ENCODE measurements around the gene COX7A1. TPM values are rescaled to one million over a fixed set of nuclear protein-coding genes. Genes with fewer than 3 reads are reported as not detected.

COX7A1 gene
- total RNA-seq, 4 donors from 2014 or later: 18.4 to 73.9 (median 35.5) TPM

- peaks cover 3 to 97% (median 4%) of the 10 kb centered on the region in 3 donors for H3K36me3 ChIP-seq
- WGBS, 2 donors: 85 to 89% methylated on average over 18 of the region's 18 CpGs
- H3K9me3 ChIP-seq: no peaks in the 10 kb centered on the region
- H3K27ac ChIP-seq: no peak overlapping the region
- TF ChIP-seq EP300 (IDR thresholded peaks at IDR 0.05) (no peak), POLR2A (IDR thresholded peaks at IDR 0.05) (no peak)
- TF ChIP-seq, protein P1, sequence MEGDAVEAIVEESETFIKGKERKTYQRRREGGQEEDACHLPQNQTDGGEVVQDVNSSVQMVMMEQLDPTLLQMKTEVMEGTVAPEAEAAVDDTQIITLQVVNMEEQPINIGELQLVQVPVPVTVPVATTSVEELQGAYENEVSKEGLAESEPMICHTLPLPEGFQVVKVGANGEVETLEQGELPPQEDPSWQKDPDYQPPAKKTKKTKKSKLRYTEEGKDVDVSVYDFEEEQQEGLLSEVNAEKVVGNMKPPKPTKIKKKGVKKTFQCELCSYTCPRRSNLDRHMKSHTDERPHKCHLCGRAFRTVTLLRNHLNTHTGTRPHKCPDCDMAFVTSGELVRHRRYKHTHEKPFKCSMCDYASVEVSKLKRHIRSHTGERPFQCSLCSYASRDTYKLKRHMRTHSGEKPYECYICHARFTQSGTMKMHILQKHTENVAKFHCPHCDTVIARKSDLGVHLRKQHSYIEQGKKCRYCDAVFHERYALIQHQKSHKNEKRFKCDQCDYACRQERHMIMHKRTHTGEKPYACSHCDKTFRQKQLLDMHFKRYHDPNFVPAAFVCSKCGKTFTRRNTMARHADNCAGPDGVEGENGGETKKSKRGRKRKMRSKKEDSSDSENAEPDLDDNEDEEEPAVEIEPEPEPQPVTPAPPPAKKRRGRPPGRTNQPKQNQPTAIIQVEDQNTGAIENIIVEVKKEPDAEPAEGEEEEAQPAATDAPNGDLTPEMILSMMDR (IDR thresholded peaks at IDR 0.05): no peak
- H3K4me3 ChIP-seq: no peak overlapping the region
- no peaks in the 10 kb centered on the region for H3K27me3 ChIP-seq
- DNase-seq (ENCODE audit: low spot score in 2 of 2): no peak
- peaks cover 0 to 36% (median 10%) of the 10 kb centered on the region in 4 donors for H3K4me1 ChIP-seq
Measured at GRCh38 chr19:36120984-36121358, 31.3 kb downstream of the COX7A1 start.

GRCh38 chr19:36120092-36120983 lies 31.9 kb downstream of the COX7A1 start:
- Histone ChIP-seq H3K27ac (no peak overlapping the region), H3K4me1 (peaks cover 0 to 39% (median 12%) of the 10 kb centered on the region in 4 donors), H3K4me3 (no peak overlapping the region), H3K27me3 (no peaks in the 10 kb centered on the region), H3K9me3 (no peaks in the 10 kb centered on the region), H3K36me3 (peaks cover 0 to 90% (median 4%) of the 10 kb centered on the region in 3 donors)
- TF ChIP-seq POLR2A (IDR thresholded peaks at IDR 0.05) (no peak), EP300 (IDR thresholded peaks at IDR 0.05) (no peak)
- TF ChIP-seq, protein P1 (IDR thresholded peaks at IDR 0.05): no peak
- DNase-seq (ENCODE audit: low spot score in 2 of 2): no peak
- WGBS, 2 donors: 81 to 87% methylated on average over 26 of the region's 26 CpGs

DNA sequence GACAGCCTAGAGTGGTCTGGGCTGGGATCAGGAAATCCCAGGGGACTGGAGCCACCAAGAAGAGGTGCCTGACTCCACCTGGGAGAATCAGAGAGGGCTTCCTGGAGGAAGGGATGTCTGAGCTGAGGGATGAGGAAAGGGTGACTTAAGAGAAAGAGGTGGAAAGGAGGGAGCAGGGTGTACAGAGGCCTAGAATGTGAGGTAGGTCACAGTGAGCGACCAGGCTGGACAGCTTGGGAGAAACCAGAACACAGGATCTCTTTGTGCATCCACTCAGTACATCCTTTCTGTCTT lies 36.0 kb downstream of the COX7A1 start:
- H3K36me3 ChIP-seq: peaks cover 0 to 72% (median 3%) of the 10 kb centered on the region in 3 donors
- no peak for TF ChIP-seq POLR2A (IDR thresholded peaks at IDR 0.05)
- TF ChIP-seq, protein P1 (IDR thresholded peaks at IDR 0.05): no peak
- TF ChIP-seq EP300 (IDR thresholded peaks at IDR 0.05): no peak
- H3K27me3 ChIP-seq: no peaks in the 10 kb centered on the region
- peaks cover 0 to 59% (median 21%) of the 10 kb centered on the region in 4 donors for H3K4me1 ChIP-seq
- DNase-seq (ENCODE audit: low spot score in 2 of 2): no peak
- WGBS, 2 donors: 64 to 82% methylated on average over 1 of the region's 1 CpG
- peak overlapping the region in 2 of 4 donors; percentile 59 to 91 for H3K4me3 ChIP-seq
- no peaks in the 10 kb centered on the region for H3K9me3 ChIP-seq
- peak overlapping the region in 3 of 4 donors; percentile 83 to 95 (median 94) for H3K27ac ChIP-seq

DNA sequence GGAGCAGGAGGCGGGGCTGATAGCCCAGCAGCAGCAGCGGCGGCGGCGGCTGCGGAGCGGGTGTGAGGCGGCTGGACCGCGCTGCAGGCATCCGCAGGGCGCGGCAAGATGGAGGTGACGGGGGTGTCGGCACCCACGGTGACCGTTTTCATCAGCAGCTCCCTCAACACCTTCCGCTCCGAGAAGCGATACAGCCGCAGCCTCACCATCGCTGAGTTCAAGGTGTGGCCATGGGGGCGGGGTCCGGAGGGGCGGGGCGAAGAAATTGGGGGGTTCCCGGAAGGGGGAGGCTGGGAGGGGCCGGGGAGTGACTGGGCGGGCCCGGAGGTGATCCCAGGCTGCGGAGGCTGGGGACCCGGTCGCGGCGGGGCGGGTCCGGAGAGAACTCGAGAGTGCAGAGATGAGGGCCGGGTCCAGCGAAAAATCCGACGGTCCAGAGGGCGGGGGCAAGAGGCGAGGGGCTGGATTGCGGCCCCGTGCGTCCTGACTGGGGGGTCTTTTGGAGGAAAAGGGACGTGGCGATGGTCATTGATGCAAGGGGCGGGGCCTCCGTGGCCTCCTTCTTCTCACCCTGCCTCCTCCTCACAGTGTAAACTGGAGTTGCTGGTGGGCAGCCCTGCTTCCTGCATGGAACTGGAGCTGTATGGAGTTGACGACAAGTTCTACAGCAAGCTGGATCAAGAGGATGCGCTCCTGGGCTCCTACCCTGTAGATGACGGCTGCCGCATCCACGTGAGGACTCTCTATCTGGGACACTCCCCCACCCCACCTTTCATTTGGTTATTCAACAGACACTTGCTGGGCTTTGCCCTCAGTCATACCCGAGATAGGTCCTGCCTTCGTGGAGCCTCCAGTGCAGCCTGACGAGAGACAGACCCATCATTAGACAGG lies 36.5 kb downstream of the COX7A1 start, which contains the start of gene TBCB:
Gene TBCB (plus strand): TSS at position 16 of the 891 bp plus-strand sequence. CDS start 93 bp downstream, at position 109.
- H3K4me3 ChIP-seq: peak within 1 kb of the TSS; percentile 58 to 97 (median 75)
- H3K27me3 ChIP-seq: no peaks in the 10 kb centered on the region
- TF ChIP-seq EP300 (IDR thresholded peaks at IDR 0.05) (peak in 1 of 2 donors; percentile 2), POLR2A (IDR thresholded peaks at IDR 0.05) (peak in 1 of 2 donors; percentile 27)
- TF ChIP-seq, protein P1 (IDR thresholded peaks at IDR 0.05): no peak
- peak; percentile 73 to 74 for DNase-seq (ENCODE audit: low spot score in 2 of 2)
- WGBS, 2 donors: 3 to 5% methylated on average over 38 to 59 of the region's 59 CpGs
- H3K27ac ChIP-seq: peak within 1 kb of the TSS; percentile 73 to 95 (median 88)
- H3K36me3 ChIP-seq: peaks cover 0 to 72% (median 3%) of the 10 kb centered on the region in 3 donors
- H3K4me1 ChIP-seq: peaks cover 0 to 59% (median 21%) of the 10 kb centered on the region in 4 donors
- H3K9me3 ChIP-seq: no peaks in the 10 kb centered on the region
